Measurements from ENCODE around the gene SBK1.
"Not testable (repeated sequence)": the region's sequence is repeated elsewhere in the genome, so short reads cannot be mapped to it uniquely, and the experiment has no call there.

SBK1 gene

GRCh38 chr16:28335678-28336077 is 43.4 kb downstream of the SBK1 start:
- DNase-seq (ENCODE audit: low read depth) = not testable (repeated sequence)

- not testable (repeated sequence) for DNase-seq (ENCODE audit: low read depth)
Measured at GRCh38 chr16:28336940-28337710, 44.8 kb downstream of the SBK1 start.

- DNase-seq (ENCODE audit: low read depth) = not testable (repeated sequence)
Measured at GRCh38 chr16:28338230-28338629, 45.9 kb downstream of the SBK1 start.

GRCh38 chr16:28362600-28362999 is 70.3 kb downstream of the SBK1 start:
- not testable (repeated sequence) for DNase-seq (ENCODE audit: low read depth)

GRCh38 chr16:28363408-28363807 is 71.1 kb downstream of the SBK1 start, which contains the start of gene NPIPB6:
Gene NPIPB6 (minus strand): TSS chr16:28363508. CDS start chr16:28362822, 686 bp downstream.
- DNase-seq (ENCODE audit: low read depth) = not testable (repeated sequence)

GRCh38 chr16:28364268-28365173 is 72.2 kb downstream of the SBK1 start:
- DNase-seq (ENCODE audit: low read depth) = not testable (repeated sequence)

- DNase-seq (ENCODE audit: low read depth) = not testable (repeated sequence)
Measured at GRCh38 chr16:28367926-28368325, 75.6 kb downstream of the SBK1 start.
